Subcutaneous adipose tissue (tissue), 4 donors: ENCODE measurements around the gene EXD3. TPM values are rescaled to one million over a fixed set of nuclear protein-coding genes. Genes with fewer than 3 reads are reported as not detected.

Experiments used
- CTCF ChIP-seq: fragments of 450-650 bp; IDR thresholded peaks from one replicate; pipeline ENCODE4 v1.5.1; 2016; ENCODE audit warnings: low read depth, mild to moderate bottlenecking, control low read depth, antibody characterized with exemption, moderate library complexity
- total RNA-seq, 4 donors: library from RNA; depleted of rRNA; stranded (reverse); fragments of >200 nt; gene quantifications; one replicate each; pipeline ENCODE4 v1.1.0, GENCODE V29; 2016

The EXD3 gene
- total RNA-seq, 4 donors from 2014 or later, result 7.5 to 44.6 (median 10.5) TPM

GRCh38 chr9:137452006-137452760 is 29.2 kb upstream of the EXD3 start:
- TF ChIP-seq CTCF, result no peak

GRCh38 chr9:137449931-137450538 is 27.1 kb upstream of the EXD3 start:
- no peak for TF ChIP-seq CTCF

GRCh38 chr9:137449081-137449844 is 26.3 kb upstream of the EXD3 start:
- TF ChIP-seq CTCF, result no peak

GRCh38 chr9:137448602-137448962 is 25.6 kb upstream of the EXD3 start:
- TF ChIP-seq CTCF, result no peak

- no peak for TF ChIP-seq CTCF
Measured at GRCh38 chr9:137447722-137448601, 25.0 kb upstream of the EXD3 start.

- TF ChIP-seq CTCF, result no peak
Measured at GRCh38 chr9:137446851-137447471, 24.0 kb upstream of the EXD3 start.
